GM19463 (cell line): ENCODE results near the gene METTL1.

Experiments used
- ATAC-seq: cut with Tn5 transposase; IDR thresholded peaks from one replicate; pipeline ENCODE4 v1.9.1; 2021; ENCODE audit warnings: mild to moderate bottlenecking, moderate library complexity; ENCODE audit not compliant: unreplicated experiment

The METTL1 gene

DNA sequence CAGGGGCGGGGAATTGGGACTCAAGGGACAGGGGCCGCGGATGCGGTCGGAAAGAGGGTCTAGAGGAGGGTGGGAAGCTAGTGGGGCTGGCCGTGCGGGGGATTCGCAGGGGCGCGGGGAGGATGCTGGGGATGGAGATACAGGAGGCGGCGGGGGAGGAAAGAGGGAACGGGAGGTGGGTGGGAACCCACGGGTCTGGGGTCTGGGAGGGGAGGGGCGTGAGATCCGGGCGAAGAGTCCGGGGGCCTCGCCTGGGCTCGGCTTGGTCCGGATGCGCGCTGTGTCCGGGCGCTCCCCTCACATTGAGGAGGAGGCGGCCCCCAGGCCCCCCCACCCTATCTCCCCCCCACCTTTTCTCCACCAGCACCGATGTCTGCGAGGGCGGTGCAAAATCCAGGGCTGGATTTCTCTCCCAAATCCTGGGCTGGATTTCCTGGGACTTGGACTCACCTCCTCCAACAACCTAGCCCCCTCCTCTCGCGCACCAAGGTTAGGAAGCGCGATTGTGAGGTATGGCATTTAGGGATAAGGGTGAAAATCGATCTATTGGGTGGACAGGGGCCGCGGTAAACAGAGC, 33.2 kb downstream of the METTL1 start, which contains the start of gene AGAP2:
Gene AGAP2 (minus strand): TSS at position 82 of the 577 bp plus-strand sequence. CDS start 496 bp downstream, outside the sequence.
- ATAC-seq: no peak

DNA sequence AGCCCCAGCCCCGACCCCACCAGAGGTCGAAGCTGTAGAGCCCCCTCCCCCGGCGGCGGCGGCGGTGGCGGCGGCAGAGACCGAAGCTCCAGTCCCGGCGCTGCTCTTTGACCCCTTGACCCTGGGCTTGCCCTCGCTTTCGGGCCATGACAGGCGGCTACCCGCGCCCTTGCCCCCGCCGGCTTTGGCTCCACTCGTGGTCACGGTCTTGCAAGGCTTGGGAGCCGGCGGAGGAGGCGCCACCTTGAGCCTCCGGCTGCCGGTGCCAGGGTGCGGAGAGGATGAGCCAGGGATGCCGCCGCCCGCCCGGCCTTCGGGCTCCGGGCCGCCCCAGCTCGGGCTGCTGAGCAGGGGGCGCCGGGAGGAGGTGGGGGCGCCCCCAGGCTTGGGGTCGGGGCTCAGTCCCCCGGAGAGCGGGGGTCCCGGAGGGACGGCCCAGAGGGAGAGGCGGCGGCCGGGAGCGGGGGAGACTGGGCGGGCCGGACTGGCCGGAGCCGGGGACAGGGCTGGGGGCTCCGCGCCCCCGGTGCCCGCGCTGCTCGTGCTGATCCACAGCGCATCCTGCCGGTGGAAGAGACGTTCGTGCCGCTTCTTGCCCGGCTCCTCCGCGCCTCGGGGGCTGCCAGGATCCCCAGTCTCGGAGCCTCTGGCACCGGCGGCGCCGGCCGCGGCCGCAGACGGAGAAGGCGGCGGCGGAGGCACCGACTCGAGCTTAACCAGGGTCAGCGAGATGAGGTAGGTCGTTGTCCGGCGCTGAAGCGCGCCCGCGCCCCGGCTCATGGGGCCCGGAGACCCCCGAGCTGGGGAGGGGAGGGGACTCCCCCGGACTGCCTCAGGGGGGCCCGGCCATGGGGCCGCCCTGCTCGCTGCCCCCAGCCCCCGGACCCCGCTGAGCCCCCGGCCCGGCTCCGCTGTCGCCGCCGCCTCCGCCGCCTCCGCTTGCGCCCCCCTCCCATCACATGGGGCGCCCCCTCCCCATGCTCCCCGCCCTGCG, 34.1 kb downstream of the METTL1 start:
- ATAC-seq: no peak

DNA sequence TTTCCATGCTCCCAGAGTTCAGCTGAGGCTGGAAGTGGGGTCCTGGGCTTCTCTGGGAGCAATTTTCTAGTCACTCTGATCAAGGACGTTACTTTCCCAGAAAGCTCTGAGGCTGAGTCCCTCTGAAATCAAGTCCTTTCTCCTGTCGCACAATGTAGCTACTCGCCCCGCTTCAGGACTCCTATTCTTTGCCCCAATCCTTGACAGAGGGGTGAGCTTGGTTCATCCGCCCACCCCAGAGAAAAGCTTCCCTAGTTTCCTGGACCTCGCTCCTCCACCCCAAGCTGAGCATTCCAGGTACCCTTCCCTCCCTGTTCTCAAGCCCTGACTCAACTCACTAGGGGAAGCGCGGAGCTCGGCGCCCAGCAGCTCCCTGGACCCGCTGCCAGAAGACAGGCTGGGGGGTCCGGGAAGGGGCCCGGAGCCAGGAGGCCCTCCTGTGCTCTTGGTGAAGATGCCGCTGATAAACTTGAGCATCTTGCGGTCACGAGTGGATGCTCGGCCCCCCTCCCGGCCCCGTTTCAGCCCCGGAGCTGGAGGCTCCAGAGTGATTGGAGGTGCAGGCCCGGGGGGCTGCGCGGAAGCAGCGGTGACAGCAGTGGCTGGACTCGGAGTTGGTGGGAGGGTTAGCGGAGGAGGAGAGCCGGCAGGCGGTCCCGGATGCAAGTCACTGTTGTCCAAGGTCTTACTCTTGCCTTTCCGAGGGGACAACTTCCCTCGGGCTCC, 35.0 kb downstream of the METTL1 start:
- ATAC-seq: no peak

GRCh38 chr12:57735952-57736740, 35.8 kb downstream of the METTL1 start:
- no peak for ATAC-seq

DNA sequence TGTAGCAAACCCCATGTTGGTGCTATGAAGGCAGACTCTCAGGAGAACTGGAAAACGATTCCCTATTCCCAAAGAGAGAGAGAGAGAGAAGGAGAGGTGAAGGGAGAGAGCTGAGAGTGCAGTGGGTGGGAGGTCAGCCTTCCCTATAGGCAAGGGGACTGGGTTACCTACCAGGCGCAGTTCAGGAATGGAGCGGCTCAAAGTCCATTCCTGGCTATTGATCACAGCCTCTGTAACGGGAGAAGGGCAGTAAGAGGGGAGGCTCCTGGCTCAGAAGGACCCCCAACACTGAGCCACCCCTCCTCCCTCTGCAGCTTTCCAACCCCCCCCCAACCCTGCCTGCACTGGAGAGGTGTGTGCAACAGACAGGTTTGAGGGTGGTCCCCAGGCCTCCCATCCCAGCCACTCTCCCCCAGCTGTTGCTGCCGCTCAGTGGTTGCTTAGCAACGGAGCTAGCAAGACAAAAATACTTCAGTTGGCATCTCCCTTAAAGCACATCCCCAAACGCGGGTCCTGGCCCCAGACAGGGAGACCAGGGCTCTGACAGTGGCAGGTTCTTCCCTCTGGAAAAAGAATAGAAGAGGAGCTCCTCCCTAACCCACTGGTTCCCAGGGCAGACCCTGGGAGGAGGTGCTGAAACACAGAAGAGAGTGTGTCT, 36.6 kb downstream of the METTL1 start:
- no peak for ATAC-seq

DNA sequence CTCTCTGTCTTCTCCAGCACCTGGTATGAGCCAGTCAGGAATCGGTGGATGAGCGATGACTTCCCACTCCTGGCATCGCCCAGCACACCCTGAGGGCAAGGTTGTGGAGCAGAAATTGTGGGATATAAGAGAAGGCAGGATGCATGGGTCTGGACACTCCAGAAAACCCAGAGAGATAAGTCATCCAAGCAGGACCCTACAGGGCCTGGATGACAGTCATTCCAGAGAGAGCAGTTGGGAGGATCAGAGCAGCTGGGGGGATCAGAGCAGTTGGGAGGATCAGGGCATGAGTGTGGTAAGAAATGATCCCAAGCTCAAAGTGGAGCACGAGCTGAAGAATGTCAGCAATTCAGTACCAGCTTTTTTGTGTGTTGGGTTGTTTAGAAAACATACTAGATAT, 37.3 kb downstream of the METTL1 start:
- ATAC-seq: no peak

- ATAC-seq: no peak
Observed at GRCh38 chr12:57733928-57734327, 38.0 kb downstream of the METTL1 start.

DNA sequence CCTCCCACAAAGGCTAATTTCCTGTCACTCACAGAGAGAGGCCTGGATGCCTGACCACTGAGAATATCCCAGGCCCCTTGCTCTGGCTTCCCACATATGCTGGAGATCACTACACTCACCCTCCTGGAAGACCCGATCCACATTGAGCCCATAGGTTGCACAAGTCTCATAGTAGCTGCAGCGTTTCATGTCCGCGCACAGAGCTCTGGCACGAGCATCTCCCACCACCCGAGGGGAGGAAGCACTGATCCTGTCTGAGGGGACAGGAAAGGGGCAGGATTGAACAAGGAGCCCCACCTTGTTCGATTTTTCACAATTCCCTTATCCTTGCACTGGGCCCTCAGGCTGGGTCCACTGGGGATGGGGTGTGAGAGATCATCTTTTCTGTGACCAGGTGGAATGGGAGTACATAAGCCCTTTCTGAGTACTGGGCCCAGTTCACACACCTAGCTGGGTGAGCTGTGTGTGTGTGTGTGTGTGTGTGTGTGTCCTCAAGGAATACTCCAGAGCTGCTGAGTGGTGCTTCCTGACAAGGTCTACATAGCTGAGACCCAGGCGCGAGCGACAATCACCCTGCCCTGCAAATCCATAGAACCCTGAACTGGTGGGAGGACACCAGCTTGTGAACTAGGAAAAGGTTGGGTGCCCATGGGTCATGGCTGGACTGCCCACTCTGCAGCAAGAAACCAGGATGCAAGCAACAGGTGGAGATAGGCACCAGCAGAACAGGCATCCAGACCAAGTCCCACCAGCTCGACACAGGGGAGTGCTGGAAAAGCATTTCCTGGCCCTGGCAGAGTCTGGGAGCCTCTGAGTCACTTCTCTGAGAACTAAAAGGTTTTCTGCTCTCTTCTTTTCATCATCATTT, 38.9 kb downstream of the METTL1 start:
- no peak for ATAC-seq

GRCh38 chr12:57732270-57732669, 39.6 kb downstream of the METTL1 start:
- ATAC-seq: no peak

DNA sequence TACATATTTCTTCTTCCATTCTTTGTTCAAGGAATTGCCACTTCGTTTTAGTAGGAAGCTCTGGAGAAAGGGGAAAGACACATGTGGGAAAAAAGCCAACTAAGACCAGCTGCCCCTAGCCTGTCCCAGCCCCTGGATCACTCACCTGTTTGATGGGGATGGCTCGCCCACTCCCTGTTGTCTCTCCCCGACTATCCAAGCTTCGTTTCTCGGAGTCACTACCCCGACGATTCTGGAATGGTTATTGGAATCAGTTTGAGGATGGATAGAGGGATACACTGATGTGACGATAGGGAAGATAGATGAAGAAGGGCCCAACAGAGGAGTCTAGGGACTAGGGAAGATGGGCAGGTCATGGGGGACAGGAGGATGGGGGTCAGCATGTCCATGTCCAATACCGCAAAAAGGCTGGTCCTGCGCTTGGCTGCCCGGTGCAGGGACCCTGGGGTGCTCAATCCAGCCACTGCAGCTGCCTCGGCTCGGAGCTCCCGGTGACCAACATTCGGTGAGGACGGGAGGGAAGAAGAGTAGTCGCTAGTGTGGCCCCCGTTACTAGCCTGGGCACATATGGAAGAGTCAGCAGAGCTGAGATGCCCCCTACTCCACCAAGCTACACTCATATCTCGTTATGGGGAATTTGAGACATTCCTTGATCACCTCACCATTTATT, 40.4 kb downstream of the METTL1 start:
- ATAC-seq: no peak

DNA sequence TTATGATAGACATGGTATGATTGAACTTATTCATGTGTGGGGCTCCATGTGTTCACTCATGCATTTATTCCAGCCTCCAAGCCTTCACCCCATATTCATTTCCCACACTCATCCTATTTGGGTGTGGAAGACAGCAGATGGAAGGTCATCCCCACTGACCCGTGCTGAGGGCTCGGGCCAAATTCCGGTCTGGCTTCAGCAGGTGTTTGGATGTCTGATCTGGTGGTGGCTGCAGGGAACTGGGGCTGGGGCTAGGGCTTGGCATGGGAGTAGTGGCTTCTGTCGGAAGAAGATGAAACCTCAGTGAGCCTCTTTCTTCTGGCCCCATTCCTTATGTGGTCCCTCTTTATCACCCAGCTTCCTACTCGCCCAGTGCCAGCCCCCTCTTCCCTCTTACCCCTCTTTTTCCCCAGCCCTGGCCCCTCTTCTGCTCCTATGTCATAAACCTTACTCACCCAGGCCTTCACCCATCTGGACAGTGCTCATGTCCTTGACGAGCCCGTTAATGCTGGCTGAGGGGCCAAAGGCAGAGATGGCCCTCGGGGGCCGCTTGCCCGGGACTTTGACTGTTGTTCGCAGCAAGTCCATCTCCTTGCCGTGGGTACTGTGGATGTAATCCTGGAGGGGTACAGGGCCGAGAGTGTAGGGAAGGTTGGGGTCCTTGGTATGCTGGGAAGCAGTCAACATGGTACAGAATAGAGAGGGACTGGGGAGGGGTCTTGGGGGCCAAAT, 41.4 kb downstream of the METTL1 start:
- ATAC-seq: no peak

GRCh38 chr12:57729321-57729844, 42.5 kb downstream of the METTL1 start:
- no peak for ATAC-seq

DNA sequence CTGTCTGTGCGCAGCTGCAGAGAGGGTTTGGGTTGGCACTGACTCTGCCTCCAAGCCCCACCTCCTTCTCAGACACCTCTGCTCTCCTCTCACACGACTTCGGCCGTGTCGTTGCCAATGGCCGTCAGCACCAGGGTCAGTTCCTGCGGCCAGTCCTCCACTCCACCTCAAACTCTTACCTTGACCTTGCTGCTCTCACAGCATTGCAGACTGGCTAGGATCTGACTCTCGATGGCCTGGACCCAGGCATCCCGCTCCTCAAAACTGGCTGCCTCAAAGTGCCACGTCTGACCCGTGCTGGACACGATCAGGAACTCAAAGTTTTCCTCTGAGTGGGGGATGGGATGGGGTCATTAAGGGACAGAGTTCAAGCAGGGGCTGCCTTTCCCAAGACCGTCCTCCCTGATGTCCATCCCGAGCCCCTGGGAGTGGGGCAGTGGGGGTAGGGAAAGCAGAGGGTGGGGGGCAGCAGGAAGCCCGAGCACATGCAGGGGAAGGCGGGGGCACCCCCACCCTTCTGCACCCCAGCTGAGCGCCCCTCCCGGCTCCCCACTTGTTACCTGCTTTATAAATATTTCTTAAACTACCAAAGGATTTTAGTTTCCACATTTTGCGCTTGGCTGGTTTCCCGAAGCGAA, 44.0 kb downstream of the METTL1 start:
- no peak for ATAC-seq

- ATAC-seq: no peak
Observed at GRCh38 chr12:57726884-57727757, 44.8 kb downstream of the METTL1 start.

GRCh38 chr12:57726151-57726883, 45.6 kb downstream of the METTL1 start:
- no peak for ATAC-seq

- ATAC-seq: no peak
Observed at GRCh38 chr12:57725851-57726150, 46.1 kb downstream of the METTL1 start.
